Sigmoid colon (tissue), 4 donors: ENCODE data around the gene MRLN.

ENCODE experiments used
- POLR2A ChIP-seq, 2 donors: fragments of 450-650 bp; IDR thresholded peaks; one replicate each; pipeline ENCODE4 v1.6.1; 2016; ENCODE audit warnings: antibody characterized with exemption in 2 of 2, mild to moderate bottlenecking in 2 of 2, moderate library complexity in 2 of 2
- POLR2AphosphoS5 ChIP-seq, 4 donors: sonication (generic); formaldehyde crosslinking; IDR thresholded peaks; one replicate each; pipeline ENCODE4 v1.6.1; 2017; ENCODE audit warnings: antibody characterized with exemption in 4 of 4
- TF ChIP-seq, protein P1 (sequence below), 4 experiments: fragments of 450-650 bp in 3 of 4; fragments of 200-600 bp in 1 of 4; IDR thresholded peaks; one replicate each; pipeline ENCODE4 v1.5.1; 2016 to 2019; ENCODE audit warnings: antibody characterized with exemption in 4 of 4, mild to moderate bottlenecking in 3 of 4, moderate library complexity in 2 of 4

- no peak for TF ChIP-seq POLR2A (IDR thresholded peaks at IDR 0.05)
- TF ChIP-seq, protein P1, sequence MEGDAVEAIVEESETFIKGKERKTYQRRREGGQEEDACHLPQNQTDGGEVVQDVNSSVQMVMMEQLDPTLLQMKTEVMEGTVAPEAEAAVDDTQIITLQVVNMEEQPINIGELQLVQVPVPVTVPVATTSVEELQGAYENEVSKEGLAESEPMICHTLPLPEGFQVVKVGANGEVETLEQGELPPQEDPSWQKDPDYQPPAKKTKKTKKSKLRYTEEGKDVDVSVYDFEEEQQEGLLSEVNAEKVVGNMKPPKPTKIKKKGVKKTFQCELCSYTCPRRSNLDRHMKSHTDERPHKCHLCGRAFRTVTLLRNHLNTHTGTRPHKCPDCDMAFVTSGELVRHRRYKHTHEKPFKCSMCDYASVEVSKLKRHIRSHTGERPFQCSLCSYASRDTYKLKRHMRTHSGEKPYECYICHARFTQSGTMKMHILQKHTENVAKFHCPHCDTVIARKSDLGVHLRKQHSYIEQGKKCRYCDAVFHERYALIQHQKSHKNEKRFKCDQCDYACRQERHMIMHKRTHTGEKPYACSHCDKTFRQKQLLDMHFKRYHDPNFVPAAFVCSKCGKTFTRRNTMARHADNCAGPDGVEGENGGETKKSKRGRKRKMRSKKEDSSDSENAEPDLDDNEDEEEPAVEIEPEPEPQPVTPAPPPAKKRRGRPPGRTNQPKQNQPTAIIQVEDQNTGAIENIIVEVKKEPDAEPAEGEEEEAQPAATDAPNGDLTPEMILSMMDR (IDR thresholded peaks at IDR 0.05) = no peak
- no peak for TF ChIP-seq POLR2AphosphoS5 (IDR thresholded peaks at IDR 0.05)
Measured at GRCh38 chr10:59718257-59718656, 35.0 kb downstream of the MRLN start.
